Small intestine (tissue), 7 donors: ENCODE results near the gene ZNF398. TPM values are rescaled to one million over a fixed set of nuclear protein-coding genes. Genes with fewer than 3 reads are reported as not detected.
A peak's percentile ranks its signal among the peaks of the same experiment; 100 is the strongest.

Experiments
- DNase-seq, 2 donors: peaks; one replicate each; pipeline versions ENCODE4 v3.0.0 to v3.0.0-alpha.2; 2013
- FAIRE-seq: peaks from 2 replicates; lab custom pipeline; 2012; peaks lifted over from hg19 to GRCh38; lab: Jason Lieb, UNC
- H3K27ac ChIP-seq, 3 donors: one replicate each; pipeline ENCODE4 v1.5.1; 2013; ENCODE audit warnings: low read length in 2 of 3, mild to moderate bottlenecking in 2 of 3, control low read depth in 1 of 3, inconsistent platforms in 1 of 3, low read depth in 1 of 3, moderate library complexity in 1 of 3
- H3K27me3 ChIP-seq, 3 donors: one replicate each; pipeline ENCODE4 v1.6.1; 2013; ENCODE audit warnings: low read length in 3 of 3, inconsistent platforms in 1 of 3; ENCODE audit not compliant: control insufficient read depth in 3 of 3, insufficient read depth in 3 of 3
- H3K36me3 ChIP-seq, 3 donors: one replicate each; pipeline ENCODE4 v1.6.1; 2013; ENCODE audit warnings: low read length in 3 of 3, inconsistent platforms in 1 of 3, low read depth in 1 of 3, mild to moderate bottlenecking in 1 of 3, moderate library complexity in 1 of 3; ENCODE audit not compliant: control insufficient read depth in 3 of 3, insufficient read depth in 2 of 3
- H3K4me1 ChIP-seq, 3 donors: one replicate each; pipeline ENCODE4 v1.6.1; 2013; ENCODE audit warnings: low read length in 2 of 3, inconsistent platforms in 1 of 3, low read depth in 1 of 3, mild to moderate bottlenecking in 1 of 3, moderate library complexity in 1 of 3; ENCODE audit not compliant: control insufficient read depth in 3 of 3, insufficient read depth in 2 of 3
- H3K4me3 ChIP-seq, 3 donors: one replicate each; pipeline ENCODE4 v1.5.1; 2013; ENCODE audit warnings: low read length in 3 of 3, control low read depth in 1 of 3, inconsistent platforms in 1 of 3, low read depth in 1 of 3, mild to moderate bottlenecking in 1 of 3, moderate library complexity in 1 of 3
- H3K9me3 ChIP-seq, 2 donors: one replicate each; pipeline ENCODE4 v1.6.1; 2013; ENCODE audit warnings: low read depth in 1 of 2, low read length in 1 of 2; ENCODE audit not compliant: control insufficient read depth in 2 of 2, insufficient read depth in 1 of 2
- WGBS, 3 donors: extraction: QIAGEN DNeasy Blood & Tissue Kit; methylation state at CpG; one replicate each; pipeline ENCODE4 v1.1.7; 2013; 5-methylcytosine and 5-hydroxymethylcytosine counted together
- polyA plus RNA-seq, 4 donors: library from polyadenylated mRNA; stranded (reverse) in 3 of 4; unstranded in 1 of 4; fragments of 200-250 nt in 3 of 4; fragments of 120-200 nt in 1 of 4; gene quantifications; one replicate each; pipeline versions ENCODE4 v1.2.1 to v1.2.3, GENCODE V29; 2013
- donor health status: healthy with polysubstance abuse.
- donor health status: control.
- donor health status: control.
- donor health status: Bipolar disorder and iron deficiency.
- donor health status: healthy.

The ZNF398 gene
- polyA plus RNA-seq, 4 donors, result 2.2 to 9.9 (median 3.2) TPM

GRCh38 chr7:149207324-149208035 is 60.2 kb downstream of the ZNF398 start:
- Histone ChIP-seq H3K27ac (no peak overlapping the region), H3K27me3 (no peaks in the 10 kb centered on the region), H3K9me3 (peaks cover 0 to 2% of the 10 kb centered on the region in 2 donors), H3K36me3 (peaks cover 28 to 87% (median 34%) of the 10 kb centered on the region in 3 donors), H3K4me3 (no peak overlapping the region), H3K4me1 (peaks cover 0 to 7% (median 0%) of the 10 kb centered on the region in 3 donors)
- FAIRE-seq (no peak), DNase-seq (no peak)
- WGBS, 3 donors, result 88 to 92% (median 90%) methylated on average over 35 of the region's 35 CpGs

- DNase-seq (peak in 1 of 2 donors; percentile 62), FAIRE-seq (no peak)
- WGBS, 3 donors, result 61 to 67% (median 65%) methylated on average over 7 of the region's 7 CpGs
- Histone ChIP-seq H3K4me3 (no peak overlapping the region), H3K9me3 (no peaks in the 10 kb centered on the region), H3K36me3 (peaks cover 34 to 89% (median 35%) of the 10 kb centered on the region in 3 donors), H3K4me1 (peaks cover 0 to 7% (median 0%) of the 10 kb centered on the region in 3 donors), H3K27ac (peak overlapping the region in 1 of 3 donors; percentile 41), H3K27me3 (no peaks in the 10 kb centered on the region)
These were observed 62.4 kb downstream of the ZNF398 start for GRCh38 chr7:149209518-149210269.

GRCh38 chr7:149210551-149210950 is 63.3 kb downstream of the ZNF398 start:
- Histone ChIP-seq H3K36me3 (peaks cover 35 to 89% (median 37%) of the 10 kb centered on the region in 3 donors), H3K27ac (no peak overlapping the region)
- DNase-seq, result no peak

DNA sequence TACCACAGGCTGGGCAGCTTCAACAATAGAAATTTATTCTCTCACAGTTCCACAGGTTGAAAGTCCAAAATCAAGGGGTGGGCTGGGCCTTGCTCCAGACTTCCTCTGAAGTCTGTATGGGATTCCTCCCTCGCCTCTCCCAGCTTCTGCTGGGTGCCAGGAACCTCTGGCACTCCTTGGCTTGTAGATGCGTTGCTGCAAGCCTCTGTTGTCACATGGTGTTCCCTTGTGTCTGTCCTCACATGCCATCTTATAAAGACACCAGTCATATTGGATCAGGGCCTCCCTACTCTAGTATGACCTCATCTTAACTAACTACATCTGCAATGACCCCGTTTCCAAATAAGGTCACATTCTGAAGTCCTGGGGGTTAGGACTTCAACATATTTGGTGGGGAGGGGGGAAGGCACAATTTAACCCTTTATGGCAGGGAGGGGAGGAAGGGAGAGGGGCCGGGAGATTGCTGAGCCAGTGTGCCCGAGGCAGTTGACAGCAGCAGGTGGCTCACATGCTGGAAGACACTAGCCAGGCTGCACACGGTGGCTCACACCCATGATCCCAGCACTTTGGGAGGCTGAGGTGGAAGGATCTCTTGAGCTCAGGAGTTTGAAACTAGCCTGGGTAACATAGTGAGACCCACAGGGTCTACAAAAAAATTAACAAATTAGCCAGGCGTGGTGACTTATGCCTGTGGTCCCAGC is 66.9 kb downstream of the ZNF398 start:
- H3K4me3 ChIP-seq, result no peak overlapping the region
- no peaks in the 10 kb centered on the region for H3K4me1 ChIP-seq
- WGBS, 3 donors, result 78 to 85% (median 85%) methylated on average over 7 of the region's 7 CpGs
- H3K9me3 ChIP-seq, result no peaks in the 10 kb centered on the region
- no peaks in the 10 kb centered on the region for H3K27me3 ChIP-seq
- FAIRE-seq, result no peak
- no peak for DNase-seq
- H3K36me3 ChIP-seq, result peaks cover 28 to 86% (median 39%) of the 10 kb centered on the region in 3 donors
- no peak overlapping the region for H3K27ac ChIP-seq

More at GRCh38 chr7:149210551-149210950, 63.3 kb downstream of the ZNF398 start:
- no peak overlapping the region for H3K4me3 ChIP-seq
- peaks cover 0 to 7% (median 0%) of the 10 kb centered on the region in 3 donors for H3K4me1 ChIP-seq
- no peak for FAIRE-seq
- no peaks in the 10 kb centered on the region for H3K27me3 ChIP-seq
- no peaks in the 10 kb centered on the region for H3K9me3 ChIP-seq
- 93 to 98% (median 94%) methylated on average over 11 of the region's 11 CpGs for WGBS, 3 donors

DNA sequence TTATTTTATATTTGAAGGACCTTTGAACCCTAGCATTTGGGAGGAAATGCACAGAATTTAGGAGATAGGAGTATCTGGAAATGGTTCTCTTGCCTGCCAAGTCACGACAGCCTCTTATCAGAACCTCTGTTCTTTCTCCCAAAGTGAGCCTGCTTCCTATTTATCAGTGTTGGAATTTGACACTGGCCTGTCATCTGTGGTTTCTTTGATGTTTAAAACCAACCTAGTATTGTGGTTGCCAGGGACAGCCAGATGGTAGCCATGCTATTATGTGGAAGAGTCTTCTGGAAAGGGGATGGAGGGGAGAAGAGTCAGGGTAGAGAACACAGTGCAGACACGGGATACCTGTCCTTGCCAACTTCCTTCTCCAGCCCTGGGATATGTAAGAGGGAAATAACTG is 69.1 kb downstream of the ZNF398 start:
- H3K27me3 ChIP-seq, result no peaks in the 10 kb centered on the region
- no peak overlapping the region for H3K4me3 ChIP-seq
- no peak overlapping the region for H3K27ac ChIP-seq
- FAIRE-seq, result no peak
- peaks cover 23 to 84% (median 37%) of the 10 kb centered on the region in 3 donors for H3K36me3 ChIP-seq
- H3K9me3 ChIP-seq, result no peaks in the 10 kb centered on the region
- WGBS, 3 donors, result 38 to 73% (median 50%) methylated on average over 2 of the region's 2 CpGs
- DNase-seq, result no peak
- H3K4me1 ChIP-seq, result no peaks in the 10 kb centered on the region

GRCh38 chr7:149217570-149217969 is 70.3 kb downstream of the ZNF398 start:
- H3K36me3 ChIP-seq, result peaks cover 19 to 86% (median 35%) of the 10 kb centered on the region in 3 donors
- H3K27ac ChIP-seq, result no peak overlapping the region
- no peaks in the 10 kb centered on the region for H3K4me1 ChIP-seq
- no peaks in the 10 kb centered on the region for H3K27me3 ChIP-seq
- FAIRE-seq, result no peak
- H3K4me3 ChIP-seq, result no peak overlapping the region
- 87 to 92% (median 90%) methylated on average over 6 of the region's 6 CpGs for WGBS, 3 donors
- H3K9me3 ChIP-seq, result no peaks in the 10 kb centered on the region
- DNase-seq, result no peak

DNA sequence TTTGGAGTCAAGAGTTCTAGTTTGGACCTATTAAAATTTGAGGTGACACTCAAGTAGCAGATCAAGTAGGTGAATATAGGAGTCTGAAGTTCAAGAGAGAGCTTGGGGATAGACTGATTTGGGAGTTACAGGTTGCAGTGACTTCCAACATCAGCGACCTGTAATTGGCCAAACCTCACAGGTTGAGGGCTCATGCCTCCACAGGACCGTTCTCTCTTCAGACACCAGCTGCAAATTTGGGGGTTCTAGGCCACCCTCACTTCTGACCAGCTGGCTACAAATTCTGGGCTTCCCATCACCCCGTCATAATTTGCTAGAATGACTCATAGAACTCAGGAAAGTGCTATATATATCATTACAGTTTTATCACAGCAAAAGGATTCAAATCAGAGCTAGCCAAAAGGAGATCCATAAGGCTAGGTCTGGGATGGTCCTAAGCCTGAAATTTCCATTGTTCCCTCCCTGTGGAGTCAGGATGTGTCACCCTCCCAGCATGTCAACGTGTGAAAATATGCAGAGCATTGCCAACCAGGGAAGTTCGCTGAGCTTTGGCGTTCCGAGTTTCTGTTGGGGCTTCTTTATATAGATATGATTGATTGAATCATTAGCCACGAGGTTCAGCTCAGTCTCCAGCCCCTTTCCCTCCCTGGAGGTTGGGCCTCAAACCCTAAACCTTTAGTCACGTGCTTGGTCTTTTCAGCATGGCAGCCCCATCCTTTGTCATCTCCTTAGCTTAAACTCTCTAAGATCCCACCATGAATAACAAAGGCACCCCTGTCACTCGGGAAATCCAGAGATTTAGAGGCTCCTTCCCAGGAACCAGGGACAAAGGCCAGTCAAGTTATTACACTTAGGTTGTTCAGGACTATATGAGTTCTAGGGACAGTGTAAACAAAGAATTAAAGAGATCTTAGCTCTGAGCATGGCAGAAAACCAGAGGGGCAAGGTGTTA is 71.5 kb downstream of the ZNF398 start:
- 85 to 86% (median 85%) methylated on average over 10 of the region's 10 CpGs for WGBS, 3 donors
- Histone ChIP-seq H3K4me1 (no peaks in the 10 kb centered on the region), H3K27ac (peak overlapping the region in 1 of 3 donors; percentile 24), H3K27me3 (no peaks in the 10 kb centered on the region), H3K4me3 (no peak overlapping the region), H3K36me3 (peaks cover 13 to 82% (median 34%) of the 10 kb centered on the region in 3 donors), H3K9me3 (no peaks in the 10 kb centered on the region)
- FAIRE-seq (no peak), DNase-seq (no peak)
